K562 (cell line): ENCODE results near the gene ADCY1.

Experiments used
- BHLHE40 ChIP-seq: IDR thresholded peaks from 2 replicates; pipeline ENCODE4 v1.6.1; 2011; ENCODE audit warnings: low read length, improper control_type of control experiment
- CHD4 ChIP-seq: fragments of 200-600 bp; sonication (generic); IDR thresholded peaks from 3 replicates; pipeline ENCODE4 v1.6.1; 2012; ENCODE audit warnings: low read depth, mild to moderate bottlenecking, mixed read lengths, low read length, inconsistent platforms; ENCODE audit not compliant: insufficient read depth, insufficient replicate concordance, poor library complexity, severe bottlenecking
- CREB1 ChIP-seq, 2 experiments: sonication (generic) in 1 of 2; formaldehyde crosslinking in 1 of 2; IDR thresholded peaks; 2 replicates each; pipeline versions ENCODE4 v1.6.1 to v1.8.0; 2012 to 2022; ENCODE audit warnings: inconsistent platforms in 1 of 2, mild to moderate bottlenecking in 1 of 2, missing genetic modification reagents in 1 of 2, moderate library complexity in 1 of 2
- ESRRA ChIP-seq: fragments of 450-650 bp; IDR thresholded peaks from 2 replicates; pipeline ENCODE4 v1.6.1; 2014; ENCODE audit warnings: low read depth, mild to moderate bottlenecking, moderate library complexity, borderline replicate concordance
- MAFK ChIP-seq: IDR thresholded peaks from 2 replicates; pipeline ENCODE4 v1.6.1; 2011; ENCODE audit warnings: low read length, improper control_type of control experiment
- NONO ChIP-seq, 2 experiments: fragments of 200-400 bp in 1 of 2; fragments of 450-650 bp in 1 of 2; formaldehyde crosslinking in 1 of 2; IDR thresholded peaks; 2 replicates each; pipeline ENCODE4 v1.6.1; 2017; ENCODE audit warnings: low read depth in 2 of 2, mild to moderate bottlenecking in 2 of 2, moderate library complexity in 2 of 2, low read length in 1 of 2
- ZNF766 ChIP-seq: fragments of 200-800 bp; sonication (Bioruptor generic); conservative IDR thresholded peaks from 2 replicates; pipeline ENCODE4 v1.6.1; 2016; ENCODE audit warnings: missing genetic modification characterization, missing compliant biosample characterization
- TF ChIP-seq, protein P1 (sequence below): sonication (generic); formaldehyde crosslinking; IDR thresholded peaks from 2 replicates; pipeline ENCODE4 v1.8.1; 2023; ENCODE audit warnings: mild to moderate bottlenecking, missing genetic modification reagents
- TF ChIP-seq, protein P2 (sequence below): fragments of 250-450 bp; sonication (Bioruptor Pico); IDR thresholded peaks from 2 replicates; pipeline ENCODE4 v1.9.0; 2021; ENCODE audit warnings: mild to moderate bottlenecking, inconsistent platforms

DNA sequence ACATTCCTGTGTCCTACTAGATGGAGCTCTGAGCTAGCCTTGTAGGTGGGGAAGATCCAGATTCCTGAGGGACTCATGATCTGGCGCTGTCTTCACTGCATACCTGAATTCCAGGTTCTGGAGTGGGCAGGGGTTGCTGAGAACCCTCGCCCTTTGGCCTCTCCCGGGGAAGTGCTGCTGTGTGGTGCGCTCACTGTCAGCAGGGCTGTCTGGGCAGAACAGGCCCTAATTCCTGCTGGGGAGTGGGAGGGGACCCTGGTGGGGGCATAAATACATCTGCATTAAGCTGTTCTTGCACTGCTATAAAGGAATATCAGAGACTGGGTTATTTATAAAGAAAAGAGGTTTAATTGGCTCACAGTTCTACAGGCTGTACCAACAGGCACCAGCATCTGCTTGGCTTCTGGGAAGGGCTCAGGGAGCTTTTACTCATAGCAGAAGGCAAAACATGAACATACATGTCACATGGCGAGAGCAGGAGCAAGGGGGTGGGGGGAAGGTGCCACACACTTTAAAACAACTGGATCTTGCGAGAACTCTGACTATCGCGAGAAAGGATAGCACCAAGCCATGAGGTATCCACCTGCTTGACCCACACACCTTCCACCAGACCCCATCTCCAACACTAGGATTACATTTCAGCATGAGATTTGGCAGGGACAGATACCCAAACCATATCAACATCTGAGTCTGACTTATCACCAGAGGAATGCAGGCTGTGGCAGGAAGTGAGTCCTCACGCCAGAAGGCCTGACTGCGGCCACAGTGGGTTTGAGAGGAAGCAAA, 115.0 kb downstream of the ADCY1 start:
- TF ChIP-seq, protein P1, sequence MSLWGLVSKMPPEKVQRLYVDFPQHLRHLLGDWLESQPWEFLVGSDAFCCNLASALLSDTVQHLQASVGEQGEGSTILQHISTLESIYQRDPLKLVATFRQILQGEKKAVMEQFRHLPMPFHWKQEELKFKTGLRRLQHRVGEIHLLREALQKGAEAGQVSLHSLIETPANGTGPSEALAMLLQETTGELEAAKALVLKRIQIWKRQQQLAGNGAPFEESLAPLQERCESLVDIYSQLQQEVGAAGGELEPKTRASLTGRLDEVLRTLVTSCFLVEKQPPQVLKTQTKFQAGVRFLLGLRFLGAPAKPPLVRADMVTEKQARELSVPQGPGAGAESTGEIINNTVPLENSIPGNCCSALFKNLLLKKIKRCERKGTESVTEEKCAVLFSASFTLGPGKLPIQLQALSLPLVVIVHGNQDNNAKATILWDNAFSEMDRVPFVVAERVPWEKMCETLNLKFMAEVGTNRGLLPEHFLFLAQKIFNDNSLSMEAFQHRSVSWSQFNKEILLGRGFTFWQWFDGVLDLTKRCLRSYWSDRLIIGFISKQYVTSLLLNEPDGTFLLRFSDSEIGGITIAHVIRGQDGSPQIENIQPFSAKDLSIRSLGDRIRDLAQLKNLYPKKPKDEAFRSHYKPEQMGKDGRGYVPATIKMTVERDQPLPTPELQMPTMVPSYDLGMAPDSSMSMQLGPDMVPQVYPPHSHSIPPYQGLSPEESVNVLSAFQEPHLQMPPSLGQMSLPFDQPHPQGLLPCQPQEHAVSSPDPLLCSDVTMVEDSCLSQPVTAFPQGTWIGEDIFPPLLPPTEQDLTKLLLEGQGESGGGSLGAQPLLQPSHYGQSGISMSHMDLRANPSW (CRISPR knock-in tag): no peak
- TF ChIP-seq, protein P2, sequence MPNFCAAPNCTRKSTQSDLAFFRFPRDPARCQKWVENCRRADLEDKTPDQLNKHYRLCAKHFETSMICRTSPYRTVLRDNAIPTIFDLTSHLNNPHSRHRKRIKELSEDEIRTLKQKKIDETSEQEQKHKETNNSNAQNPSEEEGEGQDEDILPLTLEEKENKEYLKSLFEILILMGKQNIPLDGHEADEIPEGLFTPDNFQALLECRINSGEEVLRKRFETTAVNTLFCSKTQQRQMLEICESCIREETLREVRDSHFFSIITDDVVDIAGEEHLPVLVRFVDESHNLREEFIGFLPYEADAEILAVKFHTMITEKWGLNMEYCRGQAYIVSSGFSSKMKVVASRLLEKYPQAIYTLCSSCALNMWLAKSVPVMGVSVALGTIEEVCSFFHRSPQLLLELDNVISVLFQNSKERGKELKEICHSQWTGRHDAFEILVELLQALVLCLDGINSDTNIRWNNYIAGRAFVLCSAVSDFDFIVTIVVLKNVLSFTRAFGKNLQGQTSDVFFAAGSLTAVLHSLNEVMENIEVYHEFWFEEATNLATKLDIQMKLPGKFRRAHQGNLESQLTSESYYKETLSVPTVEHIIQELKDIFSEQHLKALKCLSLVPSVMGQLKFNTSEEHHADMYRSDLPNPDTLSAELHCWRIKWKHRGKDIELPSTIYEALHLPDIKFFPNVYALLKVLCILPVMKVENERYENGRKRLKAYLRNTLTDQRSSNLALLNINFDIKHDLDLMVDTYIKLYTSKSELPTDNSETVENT (CRISPR knock-in tag): no peak
- TF ChIP-seq BHLHE40 (no peak), MAFK (no peak), ESRRA (no peak), CREB1 (IDR thresholded peaks at IDR 0.05) (no peak), CREB1 (CRISPR knock-in tag; IDR thresholded peaks at IDR 0.05) (no peak), NONO (IDR thresholded peaks at IDR 0.05; ENCODE audit: low read depth in 2 of 2, low read length in 1 of 2) (no peak), CHD4 (no peak), ZNF766 (CRISPR knock-in tag) (no peak)
